Stimulated activated CD4-positive, alpha-beta T cell treated with anti-CD3 and anti-CD28 coated beads, Interleukin-12 subunit alpha, Interleukin-12 subunit beta, amount 100 ng/mL, for 24 hours (primary cell): ENCODE results near the gene UST.

Experiments
- DNase-seq, 2 experiments: peaks; one replicate each; pipeline ENCODE4 v3.0.0-alpha.2; 2020; ENCODE audit warnings: low read depth in 2 of 2

The UST gene

GRCh38 chr6:148803979-148804378 lies 57.1 kb downstream of the UST start:
- DNase-seq, result no peak

DNA sequence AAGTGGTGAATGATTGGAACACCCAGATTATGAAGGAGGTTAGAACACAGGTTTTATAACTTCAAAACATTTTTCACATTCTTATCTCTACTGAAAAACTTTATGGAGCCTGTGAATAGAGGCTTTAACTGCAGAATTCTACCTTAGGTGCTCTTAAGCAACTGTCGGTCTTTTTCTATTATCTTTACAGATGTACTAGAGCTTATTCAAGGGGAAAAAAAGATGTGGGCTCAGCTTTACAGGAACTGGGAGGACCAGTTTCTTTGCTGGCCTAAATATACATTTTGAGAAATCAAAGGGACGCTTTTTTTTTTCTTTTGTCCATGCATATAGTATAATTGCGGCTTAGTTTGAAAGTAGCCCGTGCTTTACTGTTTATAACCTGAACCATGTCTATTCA lies 58.9 kb downstream of the UST start:
- DNase-seq, result no peak

DNA sequence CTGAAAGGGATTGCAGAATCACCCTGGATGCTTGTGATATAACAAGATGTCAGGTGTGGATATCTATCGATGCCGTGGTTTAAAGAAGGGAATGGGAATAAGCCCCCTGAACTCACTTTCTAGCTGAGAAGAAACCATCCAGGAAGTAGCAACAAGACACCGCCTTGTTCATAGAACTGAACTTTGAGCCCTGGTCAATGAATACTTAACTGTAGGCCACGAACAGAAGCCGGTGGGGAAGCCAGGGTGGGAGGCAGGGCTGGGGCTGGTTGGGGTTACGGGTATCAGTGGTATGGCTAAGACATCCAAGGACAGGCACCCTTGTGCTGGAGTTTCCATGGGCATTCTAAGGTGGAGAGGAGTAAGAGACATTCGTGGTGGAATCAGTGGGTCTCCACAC lies 61.0 kb downstream of the UST start:
- no peak for DNase-seq

DNA sequence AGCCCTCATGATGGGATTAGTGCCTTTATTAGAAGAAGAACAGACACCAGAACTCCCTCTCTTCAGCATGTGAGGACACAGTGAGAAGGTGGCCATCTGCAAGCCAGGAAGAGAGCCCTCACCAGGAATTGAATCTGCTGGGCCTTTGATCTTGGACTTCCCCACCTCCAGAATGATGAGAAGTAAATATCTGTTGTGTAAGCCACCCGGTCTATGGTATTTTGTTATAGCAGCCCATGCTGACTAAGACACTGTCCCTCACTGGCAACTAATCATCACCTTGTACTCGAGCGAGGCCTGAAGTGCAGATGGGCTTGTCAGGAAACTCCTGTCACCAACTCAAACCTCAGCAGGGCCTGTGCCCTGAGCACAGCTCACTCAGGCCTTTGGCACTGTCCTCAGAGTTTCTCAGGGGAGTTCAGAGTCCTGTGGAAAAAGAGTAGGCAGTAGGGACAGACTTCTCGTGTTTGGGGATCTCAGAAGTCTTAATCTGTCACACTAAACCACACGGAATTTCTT lies 62.0 kb downstream of the UST start:
- no peak for DNase-seq

DNA sequence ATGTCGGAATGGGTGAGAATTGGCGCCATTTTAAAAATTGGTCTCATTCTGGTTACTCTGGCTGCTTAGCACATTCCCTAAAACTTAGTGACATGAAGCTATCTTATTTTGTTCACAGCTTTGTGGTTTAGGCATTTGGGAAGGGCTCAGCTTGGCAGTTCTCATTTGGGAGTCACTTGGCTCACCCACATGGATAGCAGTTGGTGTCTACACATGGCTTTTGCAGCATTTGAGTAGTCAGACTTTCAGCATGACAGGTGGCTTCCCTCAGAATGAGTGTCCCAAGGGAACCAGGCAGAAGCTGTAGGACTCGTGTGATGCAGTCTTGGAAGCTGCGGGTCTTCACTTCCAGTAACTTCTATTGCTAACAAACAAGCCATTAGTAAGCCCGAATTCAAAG lies 64.6 kb downstream of the UST start:
- DNase-seq, result no peak

GRCh38 chr6:148814082-148814790 lies 67.4 kb downstream of the UST start:
- DNase-seq, result no peak

DNA sequence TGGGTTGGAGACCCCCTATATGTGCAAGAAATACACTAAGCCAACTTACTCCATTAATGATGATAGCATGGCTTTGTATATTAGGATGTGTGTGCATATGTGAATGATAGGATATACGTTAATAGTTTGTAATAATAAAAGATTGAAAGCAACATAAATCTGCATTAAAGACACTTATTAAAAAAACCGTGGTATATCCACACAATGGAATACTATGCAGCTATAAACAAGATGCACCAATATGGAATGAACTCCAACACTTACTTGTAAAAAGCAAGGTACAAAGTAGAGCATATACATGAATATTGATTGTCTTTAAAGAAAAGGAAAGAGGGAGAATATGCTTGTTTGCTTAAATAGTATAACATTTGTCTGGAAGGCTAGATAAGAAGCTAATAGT lies 68.0 kb downstream of the UST start:
- DNase-seq, result no peak

GRCh38 chr6:148816117-148816516 lies 69.3 kb downstream of the UST start:
- no peak for DNase-seq

DNA sequence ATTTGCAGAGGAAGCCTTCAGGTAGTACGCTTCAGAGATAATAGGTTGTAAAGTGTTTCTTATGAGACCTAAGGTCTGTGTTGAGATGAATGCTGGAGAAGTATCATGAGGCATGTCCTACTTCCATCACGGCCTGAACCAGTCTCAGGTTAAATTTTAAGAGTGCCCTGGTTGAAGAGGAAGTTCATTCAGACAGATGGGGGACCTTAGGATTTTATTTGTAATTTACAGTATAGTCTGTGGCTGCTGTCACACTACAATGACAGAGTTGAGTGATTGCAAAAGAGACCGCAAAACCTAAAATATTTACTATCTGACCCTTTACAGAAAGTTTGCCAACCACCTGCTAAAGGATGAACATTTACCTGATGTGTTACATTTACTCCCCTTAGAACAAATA lies 70.9 kb downstream of the UST start:
- no peak for DNase-seq

DNA sequence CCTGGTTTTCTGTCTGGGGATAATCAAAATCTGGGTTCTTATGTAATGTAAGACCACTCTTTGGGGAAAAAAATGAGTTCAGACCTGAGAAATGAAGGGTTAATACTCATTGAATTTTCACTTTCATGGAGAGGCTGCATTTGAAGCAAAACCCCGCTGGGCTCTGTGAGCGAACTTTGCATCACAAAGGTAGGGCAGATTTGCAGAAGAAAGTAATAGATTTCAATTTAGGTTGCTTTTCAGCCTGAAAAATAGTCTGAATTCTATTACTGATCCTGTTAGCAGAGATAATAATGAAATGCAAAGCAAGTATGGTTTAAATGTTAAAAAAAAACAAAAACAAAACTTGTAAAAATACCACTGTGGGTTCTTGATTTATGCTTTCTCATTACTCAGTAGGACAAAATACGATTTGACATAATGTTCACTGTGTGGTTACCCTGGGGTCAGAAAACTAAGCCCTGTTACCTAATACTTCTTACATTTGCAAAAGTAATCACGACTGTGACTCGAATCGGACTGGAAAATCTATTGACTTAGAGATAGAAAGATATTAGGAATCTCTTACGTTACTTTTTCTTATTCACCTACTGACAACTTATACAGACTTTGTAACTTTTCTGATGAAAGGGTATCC lies 72.2 kb downstream of the UST start:
- DNase-seq, result no peak

- no peak for DNase-seq
Observed at GRCh38 chr6:148819852-148820251, 73.0 kb downstream of the UST start.

GRCh38 chr6:148822819-148823218 lies 76.0 kb downstream of the UST start:
- no peak for DNase-seq

- no peak for DNase-seq
Observed at GRCh38 chr6:148824291-148824690, 77.5 kb downstream of the UST start.

DNA sequence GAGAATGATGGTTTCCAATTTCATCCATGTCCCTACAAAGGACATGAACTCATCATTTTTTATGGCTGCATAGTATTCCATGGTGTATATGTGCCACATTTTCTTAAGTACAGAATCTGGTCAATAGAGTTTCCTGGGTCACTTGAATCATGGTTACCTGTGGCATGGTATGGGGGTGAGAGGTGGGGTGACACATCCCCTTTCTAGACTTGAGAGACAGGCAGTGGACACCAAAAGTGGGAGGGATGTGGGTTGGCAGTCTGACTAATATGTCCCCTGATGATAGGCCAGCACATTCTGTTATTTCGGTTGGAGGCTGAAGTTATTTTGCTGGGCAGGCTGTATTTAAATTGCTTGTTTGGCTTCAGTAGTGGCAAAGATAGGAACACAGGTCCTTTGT lies 78.1 kb downstream of the UST start:
- no peak for DNase-seq

GRCh38 chr6:148825492-148825891 lies 78.7 kb downstream of the UST start:
- DNase-seq, result no peak

GRCh38 chr6:148827416-148828045 lies 80.7 kb downstream of the UST start:
- no peak for DNase-seq

DNA sequence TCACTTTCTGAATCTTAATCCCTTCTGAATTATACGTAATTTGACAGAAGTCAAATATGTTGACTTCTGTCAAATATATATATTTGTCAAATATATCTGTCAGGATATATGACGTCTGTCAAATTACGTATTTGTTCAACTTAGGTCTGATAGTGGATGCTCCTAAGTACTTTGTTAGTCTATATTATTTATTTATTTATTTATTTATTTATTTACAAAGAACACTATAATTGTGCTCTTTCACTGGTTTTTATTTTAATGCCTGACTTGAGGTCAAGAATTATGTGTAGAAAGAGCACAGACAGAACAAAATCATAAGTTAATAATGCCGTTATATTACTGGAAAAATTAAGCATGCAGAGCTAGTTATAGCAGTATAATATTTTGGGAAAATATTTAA lies 81.2 kb downstream of the UST start:
- no peak for DNase-seq

DNA sequence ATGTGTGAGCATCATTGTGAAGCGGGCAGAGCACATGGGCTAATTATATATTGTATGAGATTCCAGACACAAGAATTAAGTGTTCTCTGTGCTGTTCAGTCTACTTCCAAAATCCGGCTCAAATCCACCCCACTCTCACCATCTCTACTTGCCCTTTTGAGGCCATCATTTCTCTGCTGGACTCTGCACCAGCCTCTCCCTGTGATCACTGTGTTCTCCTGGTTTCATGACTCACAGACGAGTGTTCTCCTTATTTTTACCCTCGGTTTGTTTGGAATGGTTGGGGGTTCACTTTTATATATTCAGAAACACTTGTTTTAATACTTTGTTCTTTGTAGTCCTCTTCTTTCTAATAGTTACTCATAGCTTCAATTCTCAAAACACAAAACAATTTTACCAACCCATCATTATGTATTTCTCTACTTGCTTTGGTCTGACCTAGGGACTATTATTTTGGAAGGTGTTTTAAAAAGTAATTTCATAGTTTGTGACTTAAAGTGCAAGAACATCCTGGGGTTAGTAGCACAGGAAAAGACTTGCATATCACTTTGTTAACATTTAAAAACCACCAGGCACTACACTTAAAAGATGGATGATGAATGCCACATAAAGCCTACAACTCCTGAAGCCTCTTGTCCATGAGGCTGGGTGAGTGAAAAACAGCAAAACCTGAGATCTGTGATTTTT lies 82.7 kb downstream of the UST start:
- no peak for DNase-seq

DNA sequence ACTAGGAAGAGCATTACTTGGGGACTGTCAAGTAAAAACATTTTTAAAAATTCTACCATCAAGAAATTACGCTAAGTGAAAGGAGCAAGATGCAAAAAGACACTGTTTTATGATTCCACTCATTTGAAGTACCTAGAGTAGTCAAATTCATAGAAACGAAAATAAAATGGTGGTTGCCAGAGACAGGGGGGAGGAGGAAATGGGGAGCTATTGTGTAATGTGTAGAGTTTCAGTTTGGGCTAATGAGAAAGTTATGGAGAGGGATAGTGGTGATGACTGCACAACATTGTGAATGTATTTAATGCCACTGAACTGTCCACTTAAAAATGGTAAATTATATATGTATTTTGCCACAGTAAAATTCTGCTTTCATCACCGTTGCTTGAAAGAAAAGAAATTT lies 83.8 kb downstream of the UST start:
- no peak for DNase-seq

- peak in 1 of 2 experiments; percentile 16 for DNase-seq
Observed at GRCh38 chr6:148831064-148831463, 84.2 kb downstream of the UST start.

DNA sequence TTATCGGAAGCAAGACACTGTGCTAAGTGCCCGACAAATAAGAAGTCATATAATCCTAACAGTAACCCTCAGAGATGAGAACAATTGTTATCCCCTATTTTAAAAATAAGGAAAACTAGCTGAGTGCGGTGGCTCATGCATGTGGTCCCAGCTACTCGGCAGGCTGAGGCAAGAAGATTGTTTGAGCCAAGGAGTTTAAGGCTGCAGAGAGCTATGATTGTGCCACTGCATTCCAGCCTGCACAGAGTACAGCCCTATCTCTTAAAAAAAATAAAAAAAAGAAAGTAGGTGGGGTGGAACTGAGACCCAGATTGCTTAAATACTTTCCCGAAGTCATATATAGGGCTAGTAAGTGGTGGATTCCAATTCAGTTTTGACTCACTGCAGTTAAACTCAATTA lies 84.7 kb downstream of the UST start:
- no peak for DNase-seq

- peak; percentile 6 to 28 for DNase-seq
Observed at GRCh38 chr6:148835920-148836441, 89.2 kb downstream of the UST start.
